Activated CD4-positive, alpha-beta T cell treated with anti-CD3 and anti-CD28 coated beads for 48 hours (primary cell): ENCODE measurements around the gene SFXN5.

ENCODE experiments used
- DNase-seq: peaks from one replicate; pipeline ENCODE4 v3.0.0-alpha.2; 2020

SFXN5 gene

DNA sequence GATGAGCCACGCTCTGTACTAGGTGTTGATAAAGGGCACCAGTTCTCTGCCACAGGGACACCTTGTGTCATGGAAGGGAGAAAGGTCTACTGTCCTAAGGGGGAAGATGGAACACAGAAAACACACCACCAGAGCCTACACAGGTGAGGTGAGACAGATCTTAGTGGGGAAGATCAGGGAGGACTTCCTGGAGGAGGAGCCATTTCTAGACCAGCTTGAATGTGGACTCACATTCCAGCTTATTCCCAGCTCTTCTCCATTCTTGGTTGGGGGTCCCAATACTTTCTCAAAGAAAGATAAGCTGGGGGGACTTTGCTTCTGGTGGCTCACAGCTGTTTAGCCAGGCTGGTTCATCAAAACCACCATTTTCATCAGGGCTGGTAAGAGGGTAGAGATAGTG is 118.0 kb downstream of the SFXN5 start:
- no peak for DNase-seq

DNA sequence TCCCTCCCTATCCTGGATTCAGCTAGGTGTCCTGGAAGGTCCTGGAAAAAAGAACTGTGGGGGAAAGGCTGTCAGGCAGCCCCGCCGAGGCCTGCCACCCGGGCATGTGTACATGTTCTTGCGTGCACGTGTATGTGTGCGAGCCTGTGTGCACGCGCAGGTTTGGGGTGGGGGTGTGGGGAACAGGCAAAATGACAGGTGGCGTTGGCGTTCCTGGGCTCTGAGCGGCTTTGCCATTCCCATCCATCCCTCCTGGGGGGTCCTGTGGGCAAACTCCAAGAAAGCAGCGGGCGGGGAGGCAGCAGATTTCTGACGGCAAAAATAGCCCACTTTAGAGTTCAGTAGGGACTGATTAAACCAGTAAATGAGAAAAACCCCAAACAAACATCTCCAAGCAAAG is 118.6 kb downstream of the SFXN5 start:
- DNase-seq: no peak

DNA sequence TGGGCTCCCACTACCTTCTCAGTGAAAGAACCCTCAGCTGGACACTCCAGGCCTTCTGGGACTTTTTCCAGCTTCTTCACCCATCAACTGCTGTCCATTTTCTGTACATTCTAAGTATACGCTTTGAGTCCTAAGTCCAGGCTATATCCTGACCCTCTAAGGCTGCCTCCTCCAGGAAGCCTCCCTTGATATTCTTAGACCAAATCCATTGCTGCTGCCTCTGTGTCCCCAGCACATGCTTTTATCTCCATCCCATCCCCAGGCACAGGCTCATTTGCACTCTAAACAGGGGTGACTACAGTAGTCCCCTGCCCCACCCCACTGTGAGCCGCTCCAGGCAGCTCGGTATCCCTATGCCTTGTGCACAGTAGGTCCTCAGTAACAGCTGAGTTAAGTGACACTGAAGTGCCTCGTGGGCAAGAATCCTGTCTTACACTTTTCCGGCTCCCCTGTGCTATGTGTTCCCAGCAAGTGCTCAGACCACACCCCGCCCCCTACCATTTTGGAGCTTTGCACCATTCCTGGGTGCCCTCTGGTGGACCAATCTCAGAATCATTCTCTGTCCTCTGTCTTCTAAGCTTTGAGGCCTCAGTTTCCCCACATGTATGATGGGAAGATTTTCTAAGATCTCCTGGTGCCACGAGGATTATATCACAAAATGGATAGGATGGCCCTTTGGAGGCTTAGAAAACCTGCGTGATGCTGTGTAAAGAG is 119.2 kb downstream of the SFXN5 start:
- no peak for DNase-seq

DNA sequence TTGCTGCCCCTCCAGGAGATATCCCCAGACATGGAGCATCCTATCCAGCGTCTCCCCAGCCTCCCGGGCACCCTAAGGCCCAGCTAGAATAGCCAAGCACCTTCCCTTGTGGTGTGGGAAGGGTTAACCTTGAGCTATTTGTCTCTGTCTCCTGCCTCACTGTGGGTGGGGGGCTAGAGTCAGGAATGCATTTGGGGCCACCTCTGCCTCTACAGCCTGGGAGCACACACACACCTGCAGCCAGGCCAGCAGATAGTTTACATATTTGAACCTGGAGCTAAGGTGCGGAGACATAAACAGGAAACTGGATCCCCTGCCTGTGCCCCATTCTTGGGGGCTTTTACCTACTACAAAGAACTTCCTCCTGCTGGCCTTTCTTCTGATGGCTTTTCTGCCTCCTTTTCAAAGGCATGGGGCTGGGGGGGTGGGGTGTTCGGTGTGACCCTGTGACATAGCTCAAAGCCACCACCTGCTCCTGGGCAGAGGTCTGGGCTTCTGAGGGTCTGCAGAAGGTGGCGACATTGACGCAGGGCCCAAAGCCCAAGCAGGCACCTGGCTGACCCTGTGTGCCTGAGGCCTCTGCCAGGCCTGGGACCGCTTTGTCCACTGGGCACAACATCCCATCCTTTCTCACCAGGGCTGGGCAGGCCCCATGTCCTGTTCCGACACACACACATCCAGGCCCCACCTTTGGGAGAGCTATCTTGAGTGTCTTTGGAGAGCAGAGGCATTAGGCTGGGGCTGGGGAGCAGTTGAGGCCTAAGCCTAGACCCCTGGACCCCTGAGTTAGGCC is 120.0 kb downstream of the SFXN5 start:
- no peak for DNase-seq

DNA sequence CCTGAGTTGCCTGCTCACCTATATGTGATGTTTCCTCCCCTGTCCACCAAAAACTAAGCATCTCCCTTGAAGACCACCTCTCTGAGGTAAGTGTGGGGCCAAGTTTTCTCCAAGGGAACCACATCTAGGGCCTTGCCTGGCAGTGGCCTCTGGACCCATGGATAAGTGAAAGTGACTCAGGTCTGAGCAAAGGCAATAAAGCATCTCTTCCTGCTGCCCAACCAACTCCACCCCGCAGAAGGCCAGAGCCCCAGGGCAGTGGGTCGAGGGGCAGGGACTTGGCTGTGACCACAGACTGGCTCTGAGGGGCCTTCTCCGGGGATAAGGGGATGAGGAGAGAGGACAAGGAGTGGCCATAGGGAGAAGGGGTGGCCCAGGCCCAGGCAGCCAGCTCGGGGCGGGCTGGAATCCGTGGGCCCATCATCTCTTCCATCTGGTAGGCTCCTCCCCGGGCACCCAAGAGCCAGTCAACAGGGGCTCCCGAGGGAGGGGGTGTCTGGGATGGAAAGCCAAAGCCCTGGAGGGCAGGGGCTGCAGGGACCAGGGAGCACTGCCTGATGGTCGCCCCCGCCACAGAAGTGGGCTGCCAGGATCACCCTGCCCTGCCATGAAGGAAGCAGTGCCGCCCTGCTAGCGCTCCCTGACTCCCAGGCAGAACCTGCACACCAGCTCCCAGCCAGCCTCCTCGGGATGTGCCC is 120.8 kb downstream of the SFXN5 start:
- no peak for DNase-seq

DNA sequence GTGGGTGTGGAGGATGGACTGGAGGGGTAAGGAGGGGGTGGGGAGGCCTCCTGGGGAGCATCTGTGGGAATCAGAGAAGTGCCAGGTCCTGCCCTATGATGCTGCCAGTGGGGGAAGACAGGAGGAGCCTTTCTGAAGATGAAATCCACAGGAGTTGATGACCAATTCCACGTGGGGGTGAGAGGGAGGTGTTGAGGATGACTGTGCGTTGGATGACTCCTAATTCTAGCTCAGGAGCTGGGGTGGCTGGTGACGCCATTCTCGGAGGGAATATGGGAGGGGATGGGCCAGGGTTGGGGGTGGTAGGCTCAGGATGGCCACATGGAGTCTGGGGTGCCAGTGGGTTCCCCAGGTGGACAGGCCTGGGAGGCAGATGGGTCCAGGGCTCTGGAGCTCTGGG is 121.9 kb downstream of the SFXN5 start:
- no peak for DNase-seq

DNA sequence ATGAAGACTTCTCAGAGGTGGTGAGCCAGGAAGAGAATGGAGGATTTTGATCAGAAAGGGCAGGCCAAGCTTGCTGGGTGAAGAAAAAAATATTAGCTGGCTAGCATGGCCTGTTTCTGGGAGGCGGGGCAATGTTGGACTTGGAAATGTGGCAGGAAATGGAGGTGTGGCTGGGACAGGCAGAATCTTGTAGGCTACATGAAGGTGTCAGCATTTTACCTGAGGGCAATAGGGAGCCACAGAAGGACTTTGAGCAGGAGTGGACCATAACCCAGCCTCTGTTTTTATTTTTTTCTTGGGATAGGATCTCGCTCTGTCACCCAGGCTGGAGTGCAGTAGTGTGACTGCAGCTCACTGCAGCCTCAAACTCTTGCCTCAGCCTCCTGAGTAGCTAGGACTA is 122.5 kb downstream of the SFXN5 start:
- no peak for DNase-seq

DNA sequence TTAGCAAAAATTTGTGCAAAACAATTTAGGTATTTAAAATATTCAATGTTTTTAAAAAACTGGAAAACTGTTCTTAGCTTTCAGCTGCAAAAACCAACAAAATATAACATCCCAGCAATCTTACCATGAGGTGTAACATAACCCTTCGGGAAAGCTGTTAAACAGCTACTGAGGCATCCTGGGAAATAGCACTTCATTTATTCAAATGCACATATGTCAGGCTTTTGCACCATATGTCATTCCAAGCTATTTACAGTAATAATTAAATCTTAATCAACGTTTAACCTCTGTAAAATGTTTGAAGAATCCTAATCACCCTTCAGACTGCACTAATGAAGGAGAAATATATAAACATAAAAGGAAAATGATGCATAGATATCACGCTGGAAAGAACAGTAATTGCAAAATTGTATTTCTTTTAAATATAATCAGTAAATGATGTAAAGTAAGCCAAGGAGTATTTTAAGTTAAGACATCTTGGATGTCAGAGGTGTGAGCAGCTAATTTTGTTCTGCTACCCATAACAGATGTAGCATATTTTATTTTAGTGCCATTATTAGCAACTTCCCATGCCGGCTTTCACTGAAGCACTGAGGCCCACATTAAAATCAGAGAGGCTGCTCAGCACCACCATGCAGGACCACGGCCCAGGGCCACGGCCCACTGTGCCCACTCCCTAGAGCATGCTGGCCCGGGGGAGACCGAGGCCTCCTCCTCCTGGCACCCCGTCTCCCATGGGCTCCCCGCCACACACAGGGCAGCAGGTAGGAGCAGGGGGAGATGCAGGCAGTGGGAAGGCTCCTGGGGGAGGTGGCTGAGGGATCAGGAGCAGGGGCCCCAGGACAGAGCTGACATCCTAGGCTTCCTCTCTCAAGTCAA is 123.3 kb downstream of the SFXN5 start:
- DNase-seq: no peak

DNA sequence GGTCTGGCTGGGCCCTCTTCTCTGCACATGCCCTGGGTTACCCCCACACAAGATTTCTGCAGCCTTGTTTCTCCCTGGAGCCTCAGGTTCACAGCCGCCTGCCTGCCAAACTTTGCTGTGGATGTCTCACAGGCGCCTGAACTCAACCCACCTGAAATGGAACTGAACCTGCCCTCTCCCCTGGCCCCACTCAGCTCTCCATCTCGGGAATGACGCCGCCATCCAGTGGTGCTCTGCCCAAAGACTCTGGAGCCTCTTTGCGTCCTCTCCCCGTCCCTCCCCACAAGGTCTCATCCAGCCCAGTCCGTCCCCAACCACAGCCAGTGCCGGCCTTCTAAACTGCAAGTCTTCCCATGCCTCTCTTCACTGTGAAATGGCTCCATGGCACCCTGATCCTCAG is 125.0 kb downstream of the SFXN5 start:
- no peak for DNase-seq

DNA sequence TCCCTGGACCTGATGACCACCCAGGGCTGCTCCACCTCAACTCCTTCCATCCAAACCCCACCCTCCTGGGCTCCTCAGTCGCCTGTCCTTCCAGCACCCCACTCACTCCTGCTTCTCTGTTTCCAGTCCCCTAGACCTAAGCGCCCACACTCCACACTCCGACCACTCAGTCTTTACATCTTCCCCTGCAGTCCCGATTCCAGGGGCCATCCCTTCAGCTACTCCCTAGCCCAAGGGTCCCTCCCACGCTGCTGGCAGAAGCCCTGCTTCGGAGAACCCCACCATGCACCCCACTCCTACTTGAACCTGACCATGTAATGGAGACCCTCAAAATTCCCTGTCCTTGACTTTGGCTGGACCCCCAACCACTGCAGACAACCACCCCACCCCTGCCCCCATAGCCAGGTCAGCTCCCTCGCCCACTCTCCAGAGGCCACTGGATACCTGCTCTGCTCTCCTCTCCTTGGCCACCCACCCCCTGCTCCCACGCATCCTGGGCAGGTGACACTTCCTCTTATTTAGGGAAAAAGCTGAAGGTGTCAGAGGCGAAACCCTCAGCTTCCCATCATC is 126.0 kb downstream of the SFXN5 start:
- no peak for DNase-seq

DNA sequence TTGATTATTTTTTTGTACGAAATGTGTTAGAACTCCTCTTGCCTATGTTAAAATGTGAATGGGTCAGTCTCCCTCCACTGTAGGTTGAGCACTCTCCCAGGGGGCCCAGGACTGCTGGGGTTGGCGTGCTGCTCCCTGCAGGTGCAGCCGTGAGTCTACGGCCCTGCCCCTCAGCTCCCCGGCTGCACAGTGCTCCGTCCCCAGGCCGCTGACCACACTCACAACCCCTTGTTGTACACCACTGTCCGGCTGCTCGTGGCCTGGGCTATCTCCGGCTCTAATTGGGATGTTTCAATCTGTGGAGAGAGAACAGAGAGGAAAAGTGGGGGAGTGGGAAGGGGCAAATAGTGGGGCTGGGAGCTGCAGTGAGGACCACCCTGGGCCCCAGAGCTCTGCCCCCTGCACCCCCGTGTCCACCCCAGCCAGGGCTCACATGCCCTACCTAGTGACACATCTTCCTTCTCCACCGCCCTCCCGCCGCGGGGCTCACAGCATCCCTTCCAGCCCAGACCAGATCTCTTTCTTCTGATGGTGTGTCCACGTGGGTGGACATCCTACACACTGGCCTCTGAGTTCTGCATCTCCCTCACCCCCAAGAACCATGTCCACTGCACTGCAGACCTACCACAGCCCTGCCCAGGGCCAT is 126.6 kb downstream of the SFXN5 start:
- DNase-seq: no peak

DNA sequence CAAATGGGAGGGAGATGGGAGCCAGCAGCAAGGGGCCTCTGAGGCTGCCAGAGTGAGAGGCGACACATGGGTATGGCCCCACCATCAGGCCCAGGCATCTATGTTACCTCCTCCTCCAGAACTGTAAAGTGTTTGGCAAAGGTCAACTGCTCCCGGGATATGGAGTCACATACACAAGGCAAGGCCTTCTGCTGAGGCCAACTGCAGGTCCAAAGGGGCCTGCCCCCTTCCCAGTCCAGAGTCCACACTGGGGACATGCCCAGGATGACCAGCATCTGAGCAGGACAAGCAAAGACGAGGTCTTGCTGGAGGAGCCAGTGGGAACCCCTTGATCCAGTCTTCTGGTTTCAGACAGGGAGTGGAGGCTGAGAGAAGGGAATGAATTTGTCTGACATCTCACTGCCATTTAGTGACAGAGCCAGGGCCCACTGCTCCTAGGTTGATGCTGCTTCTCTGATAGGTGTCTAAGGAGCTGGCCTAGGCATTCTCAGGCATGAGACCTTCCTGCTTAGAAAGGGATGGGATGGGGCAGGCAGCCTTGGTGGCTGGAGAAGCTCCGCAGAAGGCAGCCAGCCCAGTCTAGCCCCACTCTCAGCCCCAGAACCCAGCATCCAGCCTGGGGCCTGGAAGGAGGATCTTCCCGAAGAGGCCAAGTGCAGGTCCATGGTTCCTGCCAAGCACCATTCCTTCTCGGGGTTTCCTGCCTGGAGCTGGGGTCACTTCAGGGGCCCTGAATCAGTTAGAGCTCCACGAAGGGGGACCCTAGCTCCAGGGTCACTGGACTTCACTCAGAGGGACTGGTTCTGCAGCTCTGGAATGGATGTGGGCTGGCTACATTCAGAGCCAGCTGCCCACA is 127.7 kb downstream of the SFXN5 start:
- no peak for DNase-seq

DNA sequence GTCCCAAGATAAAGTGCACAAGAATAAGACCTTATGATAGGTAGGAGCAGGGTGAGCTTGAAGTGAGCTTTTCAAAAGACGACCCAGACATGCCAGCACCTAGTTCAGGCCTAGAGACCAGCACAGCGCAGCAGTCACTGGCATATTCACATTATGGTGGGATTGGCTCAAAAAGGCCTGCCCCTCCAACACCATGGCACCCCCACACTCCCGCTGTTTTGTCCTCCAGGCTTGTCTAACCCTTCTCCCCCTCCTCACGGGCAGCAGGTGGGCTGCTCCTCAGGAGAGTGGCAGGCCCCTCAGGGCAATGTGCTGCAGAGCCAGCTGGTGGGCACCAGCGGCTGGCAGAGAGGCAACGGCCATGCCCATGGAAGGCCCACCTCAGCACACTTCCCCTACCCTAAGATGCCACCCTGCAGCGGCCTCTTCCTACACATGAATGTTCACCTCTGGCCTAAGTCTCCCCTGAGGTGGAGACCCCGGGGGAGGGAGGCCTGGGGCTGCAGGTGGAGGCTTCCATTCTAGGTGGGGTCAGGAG is 128.6 kb downstream of the SFXN5 start:
- no peak for DNase-seq

DNA sequence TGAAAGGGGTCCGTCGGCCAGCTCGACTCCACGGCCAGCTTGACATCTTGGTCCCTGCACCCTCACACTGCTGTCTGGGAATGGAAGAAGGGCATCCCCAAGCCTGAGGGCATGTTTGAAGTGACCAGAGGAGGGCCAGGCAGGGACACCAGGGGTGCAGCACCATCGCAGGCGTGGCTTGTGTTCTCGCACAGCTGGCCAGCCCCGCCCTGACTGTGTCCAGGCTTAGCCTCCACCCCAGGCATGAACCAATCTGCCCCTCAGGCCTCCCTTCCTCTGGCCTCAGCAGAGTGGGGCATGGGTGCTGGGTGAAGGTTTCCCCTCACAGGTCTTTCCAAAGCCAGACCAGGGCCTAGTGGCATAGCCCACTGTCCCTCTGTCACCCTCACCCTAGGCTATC is 129.2 kb downstream of the SFXN5 start:
- no peak for DNase-seq

DNA sequence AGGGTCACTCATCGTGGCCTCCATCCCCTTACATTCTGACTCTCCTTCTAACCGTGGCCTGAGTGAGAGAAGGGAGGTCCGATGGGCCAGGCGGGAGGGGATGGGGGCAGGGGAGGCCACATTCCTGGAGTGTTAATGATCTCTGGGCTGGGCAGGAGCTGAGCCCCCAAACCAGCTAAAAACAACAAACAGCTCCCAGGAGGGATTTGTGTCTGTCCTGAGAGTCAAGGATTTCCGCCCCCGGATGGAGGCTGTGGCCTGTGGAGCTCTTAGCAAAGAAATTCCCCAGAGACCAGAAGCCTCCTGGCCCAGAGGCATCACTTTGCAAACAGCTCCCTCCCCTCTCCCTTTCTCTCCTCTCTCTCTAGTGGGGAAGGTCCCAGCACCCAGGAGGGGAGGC is 130.7 kb downstream of the SFXN5 start:
- DNase-seq: no peak

DNA sequence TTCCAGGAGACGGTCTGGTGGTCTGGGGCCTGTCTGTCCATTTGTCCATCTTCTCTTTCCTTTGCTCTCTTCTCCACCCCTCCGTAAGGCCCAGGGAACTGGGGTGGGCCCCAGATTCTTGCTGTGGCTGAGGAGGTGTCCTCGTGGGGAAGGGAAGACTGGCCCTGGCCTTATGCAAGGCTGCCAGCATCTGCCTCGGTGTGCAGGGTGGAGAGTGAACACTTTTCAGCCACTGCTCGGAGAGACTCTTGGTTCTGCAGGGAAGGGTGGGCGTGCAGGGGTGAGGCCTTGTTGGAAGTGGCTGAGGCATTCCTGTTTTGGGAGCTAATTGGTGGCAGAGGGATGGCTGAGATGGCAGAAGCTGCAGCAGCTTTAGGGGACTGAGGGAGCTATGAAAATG is 131.2 kb downstream of the SFXN5 start:
- no peak for DNase-seq

DNA sequence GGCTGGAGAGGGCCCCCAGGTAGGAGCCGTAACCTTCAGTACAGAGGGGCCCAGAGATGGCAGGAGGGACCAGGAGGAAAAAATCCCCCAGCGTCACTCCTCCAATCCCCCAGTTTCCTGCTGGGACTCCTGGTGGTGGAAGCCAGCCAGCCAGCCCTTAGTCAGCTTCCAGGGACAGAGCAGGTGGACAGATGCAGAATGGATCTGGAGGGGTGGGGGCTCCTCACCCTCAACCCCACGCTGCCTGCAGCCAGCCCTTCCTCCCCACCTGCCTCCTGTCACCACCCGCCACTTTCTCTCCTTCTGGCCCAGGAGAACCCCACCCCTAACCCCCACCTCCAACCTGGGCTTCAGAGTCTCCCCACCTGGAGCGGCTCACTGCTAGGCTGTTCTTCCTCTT is 133.1 kb downstream of the SFXN5 start:
- no peak for DNase-seq

DNA sequence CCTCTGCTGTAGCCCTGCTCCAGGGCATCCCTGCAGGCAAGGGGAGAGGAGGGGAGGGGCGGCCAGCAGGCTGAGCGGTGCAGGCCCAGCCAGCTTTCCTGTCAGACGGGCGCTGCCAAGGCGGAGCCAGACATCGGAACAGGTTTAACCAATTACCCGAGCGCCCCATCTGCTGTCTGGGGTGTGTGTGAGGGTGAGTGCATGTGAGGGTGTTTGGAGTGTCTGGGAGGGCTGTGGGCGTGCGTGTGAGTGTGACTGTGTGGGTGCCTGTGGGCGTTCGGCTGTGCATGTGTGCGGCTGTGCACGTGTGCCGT is 134.2 kb downstream of the SFXN5 start:
- no peak for DNase-seq

DNA sequence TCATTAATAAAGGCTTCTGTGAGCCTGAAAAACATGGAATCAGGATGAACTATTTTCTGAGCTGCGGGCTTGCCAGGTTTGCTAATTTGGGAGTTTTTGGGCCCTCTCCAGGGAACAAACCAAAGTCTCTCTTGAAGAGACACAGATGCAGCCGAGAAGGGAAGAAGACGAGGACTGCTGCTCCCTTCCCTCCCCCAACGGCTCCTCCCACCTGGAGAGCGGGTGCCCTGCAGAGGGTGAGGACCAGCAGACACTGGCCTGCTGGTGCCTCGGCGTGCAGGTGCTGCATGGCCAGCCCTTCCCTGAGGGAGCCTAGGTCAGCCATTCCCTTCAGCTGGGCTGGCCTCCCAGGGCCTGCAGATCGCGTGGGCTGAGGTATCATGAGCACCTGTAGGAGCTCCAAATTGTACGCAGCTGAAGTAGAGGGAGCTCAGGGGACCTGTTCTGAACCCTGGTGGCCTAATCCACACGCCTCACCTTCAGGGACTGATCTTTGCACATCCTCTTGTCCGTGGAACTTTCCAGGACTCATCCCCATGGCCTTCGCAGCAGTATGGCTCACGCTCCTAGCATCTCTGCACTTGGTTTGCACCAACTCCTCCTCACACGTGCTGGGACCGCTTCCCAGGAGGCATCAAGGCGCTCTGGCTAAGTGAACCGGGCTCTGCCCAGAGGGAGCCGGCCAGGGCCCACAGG is 134.7 kb downstream of the SFXN5 start:
- no peak for DNase-seq

DNA sequence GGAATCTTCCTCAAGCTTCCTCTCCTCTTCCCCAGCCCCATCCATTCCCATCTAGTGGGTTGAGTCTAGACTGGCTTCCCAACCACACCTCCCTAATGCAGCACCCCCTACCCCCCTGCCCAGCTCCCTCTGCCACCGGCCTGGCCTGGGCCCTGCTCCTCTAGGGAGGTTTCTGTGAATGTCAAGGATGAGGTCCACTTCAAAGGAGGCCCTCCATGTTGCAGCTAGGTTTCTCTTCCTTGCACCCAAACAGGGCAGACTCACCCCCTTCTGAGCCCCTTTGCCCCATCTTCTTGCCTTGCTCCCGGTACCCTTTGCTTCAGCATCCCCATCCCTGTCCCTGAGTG is 135.9 kb downstream of the SFXN5 start:
- no peak for DNase-seq
